HepG2 (cell line): Measurements from ENCODE around the gene TMEM225B. TPM values are rescaled to one million over a fixed set of nuclear protein-coding genes. Genes with fewer than 3 reads are reported as not detected.

Source experiments
- EP300 ChIP-seq, 3 experiments: sonication (generic) in 1 of 3; formaldehyde crosslinking in 1 of 3; IDR thresholded peaks; 2 replicates each; pipeline versions ENCODE4 v1.5.1 to v1.6.1; 2011 to 2020; ENCODE audit warnings: low read depth in 2 of 3, low read length in 2 of 3, borderline replicate concordance in 1 of 3, improper control_type of control experiment in 1 of 3, mild to moderate bottlenecking in 1 of 3, missing genetic modification reagents in 1 of 3, moderate library complexity in 1 of 3
- FOXO1 ChIP-seq: sonication (generic); formaldehyde crosslinking; IDR thresholded peaks from 2 replicates; pipeline ENCODE4 v1.4.0; 2020; ENCODE audit warnings: missing genetic modification reagents
- GTF3A ChIP-seq: sonication (generic); formaldehyde crosslinking; conservative IDR thresholded peaks from 2 replicates; pipeline ENCODE4 v1.4.0; 2020; ENCODE audit warnings: mild to moderate bottlenecking, missing genetic modification reagents
- HIVEP1 ChIP-seq: sonication (generic); formaldehyde crosslinking; IDR thresholded peaks from 2 replicates; pipeline ENCODE4 v1.4.0; 2020; ENCODE audit warnings: mild to moderate bottlenecking, missing genetic modification reagents
- MBNL3 ChIP-seq: fragments of 250-450 bp; sonication (Bioruptor Pico); conservative IDR thresholded peaks from 2 replicates; pipeline ENCODE4 v1.8.0; 2022; ENCODE audit warnings: mild to moderate bottlenecking, inconsistent platforms
- SMAD9 ChIP-seq: sonication (generic); formaldehyde crosslinking; IDR thresholded peaks from 2 replicates; pipeline ENCODE4 v1.5.1; 2020; ENCODE audit warnings: mild to moderate bottlenecking, missing genetic modification reagents
- TSC22D2 ChIP-seq: sonication (generic); formaldehyde crosslinking; IDR thresholded peaks from 2 replicates; pipeline ENCODE4 v1.5.1; 2020; ENCODE audit warnings: missing genetic modification reagents, mild to moderate bottlenecking, borderline replicate concordance
- ZFY ChIP-seq: sonication (generic); formaldehyde crosslinking; IDR thresholded peaks from 2 replicates; pipeline ENCODE4 v1.4.0; 2020; ENCODE audit warnings: missing genetic modification reagents
- ZNF251 ChIP-seq: sonication (generic); formaldehyde crosslinking; IDR thresholded peaks from 2 replicates; pipeline ENCODE4 v1.9.0; 2021; ENCODE audit warnings: mild to moderate bottlenecking, missing genetic modification reagents
- ZNF354B ChIP-seq: sonication (generic); formaldehyde crosslinking; IDR thresholded peaks from 2 replicates; pipeline ENCODE4 v1.8.0; 2022; ENCODE audit warnings: mild to moderate bottlenecking, missing genetic modification reagents
- ZNF446 ChIP-seq: sonication (generic); formaldehyde crosslinking; IDR thresholded peaks from 2 replicates; pipeline ENCODE4 v1.5.0; 2020; ENCODE audit warnings: mild to moderate bottlenecking, missing genetic modification reagents
- ZNF589 ChIP-seq: sonication (generic); formaldehyde crosslinking; conservative IDR thresholded peaks from 2 replicates; pipeline ENCODE4 v1.8.0; 2022; ENCODE audit warnings: mild to moderate bottlenecking, moderate library complexity, missing genetic modification reagents
- ZNF747 ChIP-seq: sonication (generic); formaldehyde crosslinking; IDR thresholded peaks from 2 replicates; pipeline ENCODE4 v1.8.1; 2023; ENCODE audit warnings: missing genetic modification reagents, mild to moderate bottlenecking, borderline replicate concordance
- polyA plus RNA-seq, 8 experiments: library from polyadenylated mRNA; depleted of rRNA in 3 of 8; stranded (reverse) in 7 of 8; unstranded in 1 of 8; fragments of >200 nt; fragmentation: Illumina TruSeq in 4 of 8; extraction: Trizol in 4 of 8; gene quantifications; 2 replicates each; pipeline versions ENCODE4 v1.2.1 to v1.2.3, GENCODE V29; 2011 to 2016; ENCODE audit warnings: low read depth in 4 of 8, missing spikeins in 1 of 8, mixed read lengths in 1 of 8; ENCODE audit not compliant: insufficient read depth in 1 of 8
- total RNA-seq, 5 experiments: library from RNA; depleted of rRNA; stranded (reverse); fragments of >200 nt; fragmentation: Illumina TruSeq; extraction: Trizol; gene quantifications; 2 replicates each; pipeline ENCODE4 v1.2.3, GENCODE V29; 2016; ENCODE audit warnings: low read depth in 1 of 5
- TF ChIP-seq, protein P1 (sequence below): sonication (generic); formaldehyde crosslinking; IDR thresholded peaks from 2 replicates; pipeline ENCODE4 v1.9.0; 2022; ENCODE audit warnings: low read depth, missing genetic modification reagents
- TF ChIP-seq, protein P2 (sequence below): sonication (generic); formaldehyde crosslinking; IDR thresholded peaks from 2 replicates; pipeline ENCODE4 v1.5.1; 2020; ENCODE audit warnings: missing genetic modification reagents, mild to moderate bottlenecking, borderline replicate concordance
- TF ChIP-seq, protein P3 (sequence below): sonication (generic); formaldehyde crosslinking; IDR thresholded peaks from 2 replicates; pipeline ENCODE4 v1.8.0; 2022; ENCODE audit warnings: mild to moderate bottlenecking, missing genetic modification reagents, moderate library complexity
- TF ChIP-seq, protein P4 (sequence below): sonication (generic); formaldehyde crosslinking; IDR thresholded peaks from 2 replicates; pipeline ENCODE4 v1.4.0; 2020; ENCODE audit warnings: missing genetic modification reagents, mild to moderate bottlenecking, borderline replicate concordance

TMEM225B gene
- total and polyA plus RNA-seq, 2 of the 13 experiments (the other 11 are each of a cell fraction or from before 2014, with no cell fraction given): 0.78 to 0.95 TPM

DNA sequence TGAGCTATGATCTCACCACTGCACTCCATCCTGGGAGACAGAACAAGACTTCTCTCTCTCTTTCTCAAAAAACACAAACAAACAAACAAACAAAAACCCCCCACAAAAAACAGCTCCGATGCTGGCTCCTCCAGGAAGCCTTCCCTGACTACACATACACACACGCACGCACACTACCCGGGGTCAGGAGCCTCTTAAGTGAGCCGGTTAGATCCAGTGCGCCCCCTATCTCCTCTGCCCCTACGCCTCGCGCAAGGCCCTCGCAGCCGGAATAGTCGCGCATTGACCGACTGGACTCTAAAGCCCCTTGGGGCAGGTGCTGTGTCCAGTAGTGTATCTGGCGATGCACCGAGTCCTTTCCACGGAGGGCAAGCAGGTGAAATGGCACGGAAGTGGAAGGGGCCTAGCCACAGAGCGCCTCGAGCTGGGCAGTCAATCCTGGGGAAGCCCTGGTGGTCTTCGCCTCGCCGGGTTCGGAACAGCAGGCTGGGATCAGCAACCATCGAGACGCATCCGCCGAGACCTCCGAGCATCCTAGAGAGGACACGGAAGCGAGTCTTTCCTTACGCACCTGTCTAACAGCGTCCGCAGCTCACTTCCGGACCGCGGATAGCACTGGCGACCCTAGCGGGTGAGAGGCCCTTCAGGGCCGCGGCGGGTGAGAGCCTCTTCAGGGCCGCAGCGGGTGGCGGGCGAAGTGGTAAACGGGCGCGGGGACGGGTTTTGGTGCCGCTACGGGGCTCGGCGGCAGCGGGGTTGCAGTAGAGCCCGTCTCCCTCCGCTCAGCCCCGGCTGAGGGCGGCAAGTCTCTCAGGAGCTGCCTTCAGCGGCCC is 18.5 kb downstream of the TMEM225B start, which contains the start of gene ZSCAN25 (continued):
- TF ChIP-seq, protein P1, sequence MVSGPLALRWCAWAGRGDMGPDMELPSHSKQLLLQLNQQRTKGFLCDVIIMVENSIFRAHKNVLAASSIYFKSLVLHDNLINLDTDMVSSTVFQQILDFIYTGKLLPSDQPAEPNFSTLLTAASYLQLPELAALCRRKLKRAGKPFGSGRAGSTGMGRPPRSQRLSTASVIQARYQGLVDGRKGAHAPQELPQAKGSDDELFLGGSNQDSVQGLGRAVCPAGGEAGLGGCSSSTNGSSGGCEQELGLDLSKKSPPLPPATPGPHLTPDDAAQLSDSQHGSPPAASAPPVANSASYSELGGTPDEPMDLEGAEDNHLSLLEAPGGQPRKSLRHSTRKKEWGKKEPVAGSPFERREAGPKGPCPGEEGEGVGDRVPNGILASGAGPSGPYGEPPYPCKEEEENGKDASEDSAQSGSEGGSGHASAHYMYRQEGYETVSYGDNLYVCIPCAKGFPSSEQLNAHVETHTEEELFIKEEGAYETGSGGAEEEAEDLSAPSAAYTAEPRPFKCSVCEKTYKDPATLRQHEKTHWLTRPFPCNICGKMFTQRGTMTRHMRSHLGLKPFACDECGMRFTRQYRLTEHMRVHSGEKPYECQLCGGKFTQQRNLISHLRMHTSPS: peak; percentile 13; the same call in 1 of the 2 replicates
- TF ChIP-seq EP300 (IDR thresholded peaks at IDR 0.05; ENCODE audit: low read depth in 2 of 2, low read length in 2 of 2) (no peak), EP300 (CRISPR knock-in tag; IDR thresholded peaks at IDR 0.05; ENCODE audit: borderline replicate concordance) (0 out of 2 replicates have a peak, but pooled peaks have one; percentile 20), SMAD9 (CRISPR knock-in tag) (peak; percentile 88; the same call in 1 of the 2 replicates), ZNF251 (CRISPR knock-in tag) (no peak), HIVEP1 (peak; percentile 87), ZFY (CRISPR knock-in tag) (peak; percentile 99), ZNF589 (CRISPR knock-in tag) (peak; percentile 84; the same call in 1 of the 2 replicates), GTF3A (CRISPR knock-in tag) (peak; percentile 74; the same call in 1 of the 2 replicates), MBNL3 (CRISPR knock-in tag) (no peak), TSC22D2 (peak; percentile 56; the same call in 1 of the 2 replicates), ZNF747 (peak; percentile 67; the same call in 1 of the 2 replicates), FOXO1 (peak; percentile 62), ZNF446 (CRISPR knock-in tag) (no peak), ZNF354B (CRISPR knock-in tag) (0 out of 2 replicates have a peak, but pooled peaks have one; percentile 50)
- TF ChIP-seq, protein P2, sequence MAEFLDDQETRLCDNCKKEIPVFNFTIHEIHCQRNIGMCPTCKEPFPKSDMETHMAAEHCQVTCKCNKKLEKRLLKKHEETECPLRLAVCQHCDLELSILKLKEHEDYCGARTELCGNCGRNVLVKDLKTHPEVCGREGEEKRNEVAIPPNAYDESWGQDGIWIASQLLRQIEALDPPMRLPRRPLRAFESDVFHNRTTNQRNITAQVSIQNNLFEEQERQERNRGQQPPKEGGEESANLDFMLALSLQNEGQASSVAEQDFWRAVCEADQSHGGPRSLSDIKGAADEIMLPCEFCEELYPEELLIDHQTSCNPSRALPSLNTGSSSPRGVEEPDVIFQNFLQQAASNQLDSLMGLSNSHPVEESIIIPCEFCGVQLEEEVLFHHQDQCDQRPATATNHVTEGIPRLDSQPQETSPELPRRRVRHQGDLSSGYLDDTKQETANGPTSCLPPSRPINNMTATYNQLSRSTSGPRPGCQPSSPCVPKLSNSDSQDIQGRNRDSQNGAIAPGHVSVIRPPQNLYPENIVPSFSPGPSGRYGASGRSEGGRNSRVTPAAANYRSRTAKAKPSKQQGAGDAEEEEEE: no peak
- TF ChIP-seq, protein P3, sequence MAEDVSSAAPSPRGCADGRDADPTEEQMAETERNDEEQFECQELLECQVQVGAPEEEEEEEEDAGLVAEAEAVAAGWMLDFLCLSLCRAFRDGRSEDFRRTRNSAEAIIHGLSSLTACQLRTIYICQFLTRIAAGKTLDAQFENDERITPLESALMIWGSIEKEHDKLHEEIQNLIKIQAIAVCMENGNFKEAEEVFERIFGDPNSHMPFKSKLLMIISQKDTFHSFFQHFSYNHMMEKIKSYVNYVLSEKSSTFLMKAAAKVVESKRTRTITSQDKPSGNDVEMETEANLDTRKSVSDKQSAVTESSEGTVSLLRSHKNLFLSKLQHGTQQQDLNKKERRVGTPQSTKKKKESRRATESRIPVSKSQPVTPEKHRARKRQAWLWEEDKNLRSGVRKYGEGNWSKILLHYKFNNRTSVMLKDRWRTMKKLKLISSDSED (CRISPR knock-in tag): no peak
- TF ChIP-seq, protein P4, sequence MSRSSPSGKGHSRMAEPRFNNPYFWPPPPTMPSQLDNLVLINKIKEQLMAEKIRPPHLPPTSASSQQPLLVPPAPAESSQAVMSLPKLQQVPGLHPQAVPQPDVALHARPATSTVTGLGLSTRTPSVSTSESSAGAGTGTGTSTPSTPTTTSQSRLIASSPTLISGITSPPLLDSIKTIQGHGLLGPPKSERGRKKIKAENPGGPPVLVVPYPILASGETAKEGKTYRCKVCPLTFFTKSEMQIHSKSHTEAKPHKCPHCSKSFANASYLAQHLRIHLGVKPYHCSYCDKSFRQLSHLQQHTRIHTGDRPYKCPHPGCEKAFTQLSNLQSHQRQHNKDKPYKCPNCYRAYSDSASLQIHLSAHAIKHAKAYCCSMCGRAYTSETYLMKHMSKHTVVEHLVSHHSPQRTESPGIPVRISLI (CRISPR knock-in tag): no peak
